Stimulated activated CD8-positive, alpha-beta memory T cell treated with anti-CD3 and anti-CD28 coated beads, Interleukin-7, amount 100 ng/mL, for 1 hour (primary cell): ENCODE results near the gene RAB37.

Experiments used
- DNase-seq, 2 donors: peaks; one replicate each; pipeline ENCODE4 v3.0.0-alpha.2; 2020; ENCODE audit warnings: low read depth in 2 of 2

The RAB37 gene, protein sequence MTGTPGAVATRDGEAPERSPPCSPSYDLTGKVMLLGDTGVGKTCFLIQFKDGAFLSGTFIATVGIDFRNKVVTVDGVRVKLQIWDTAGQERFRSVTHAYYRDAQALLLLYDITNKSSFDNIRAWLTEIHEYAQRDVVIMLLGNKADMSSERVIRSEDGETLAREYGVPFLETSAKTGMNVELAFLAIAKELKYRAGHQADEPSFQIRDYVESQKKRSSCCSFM

DNA sequence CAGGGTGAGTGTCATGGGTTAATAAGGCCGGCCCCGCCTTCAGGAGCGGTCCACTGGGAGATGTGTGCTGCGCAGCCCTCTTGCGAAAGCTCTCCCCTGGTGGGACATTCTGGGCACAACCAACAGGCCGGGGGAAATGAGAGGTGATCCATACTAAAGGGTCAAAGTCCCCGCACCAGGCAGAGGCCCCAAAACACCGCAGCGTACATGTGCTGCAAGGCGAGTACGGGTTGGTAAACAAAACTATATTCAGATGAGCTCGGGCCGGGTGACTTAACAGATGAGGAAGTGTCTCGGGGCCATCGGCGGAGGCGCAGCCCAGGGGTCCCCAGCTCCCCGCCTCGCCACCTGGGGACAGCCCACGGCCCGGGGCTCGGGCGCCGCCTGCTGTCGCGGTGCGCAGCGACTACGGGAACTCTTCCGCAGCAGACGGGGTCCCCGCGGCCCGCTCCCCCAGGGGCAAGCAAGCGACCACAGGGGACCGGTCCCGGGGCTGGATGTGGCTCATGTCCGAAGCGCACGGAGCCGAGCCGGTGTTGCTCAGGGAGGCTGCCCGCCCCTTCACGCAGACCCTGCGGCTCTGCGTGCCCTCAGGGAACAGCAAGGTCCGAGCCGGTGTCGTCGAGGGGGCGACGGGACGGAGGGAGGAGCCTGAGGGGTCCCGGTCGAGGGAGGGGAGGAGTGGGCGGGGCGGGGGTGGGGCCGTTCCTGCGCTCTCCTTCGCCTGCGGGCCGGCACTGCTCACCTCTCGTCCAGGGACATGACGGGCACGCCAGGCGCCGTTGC is at the start of gene RAB37:
Gene RAB37 (plus strand): TSS at position 744 of the 786 bp plus-strand sequence. CDS start 17 bp downstream, at position 761.
- no peak for DNase-seq

DNA sequence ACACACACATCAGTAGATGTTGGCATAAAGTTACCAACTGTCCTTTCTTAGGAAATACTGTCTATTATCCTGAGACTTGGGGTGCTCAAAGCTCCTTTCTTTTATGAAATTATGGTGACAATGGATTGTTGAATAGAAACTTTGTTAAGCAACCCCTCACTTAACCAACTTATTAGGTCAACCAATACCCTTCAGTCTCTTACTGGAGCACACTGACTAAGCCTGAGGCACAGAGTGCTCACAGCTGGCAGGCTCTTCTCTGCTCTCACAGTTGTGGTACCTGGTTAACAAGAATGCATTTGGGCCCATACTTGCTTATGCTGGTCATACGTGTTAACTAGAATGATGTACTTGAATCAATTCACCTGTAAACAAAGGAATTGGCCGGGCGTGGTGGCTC is 49.2 kb upstream of the RAB37 start:
- DNase-seq, result no peak

DNA sequence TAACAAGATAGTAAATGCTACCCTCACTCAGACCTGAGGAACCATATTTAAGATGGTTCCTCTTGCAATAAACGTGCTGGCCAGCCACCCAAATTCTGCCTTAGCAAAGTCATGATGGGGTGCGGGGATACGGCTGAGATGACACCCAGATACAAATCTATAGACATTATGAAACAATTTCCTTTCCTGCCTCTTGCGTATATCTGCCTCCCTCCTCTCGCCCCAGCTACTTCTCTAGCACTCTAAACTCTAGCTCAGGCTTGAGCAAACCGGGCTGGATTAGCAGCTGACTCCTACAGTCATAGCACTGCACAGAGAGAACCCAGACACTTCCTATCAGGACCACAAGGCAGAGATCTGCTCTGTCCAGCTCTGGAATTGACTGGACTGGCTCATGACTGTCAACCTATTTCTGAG is 46.6 kb upstream of the RAB37 start:
- DNase-seq, result no peak

DNA sequence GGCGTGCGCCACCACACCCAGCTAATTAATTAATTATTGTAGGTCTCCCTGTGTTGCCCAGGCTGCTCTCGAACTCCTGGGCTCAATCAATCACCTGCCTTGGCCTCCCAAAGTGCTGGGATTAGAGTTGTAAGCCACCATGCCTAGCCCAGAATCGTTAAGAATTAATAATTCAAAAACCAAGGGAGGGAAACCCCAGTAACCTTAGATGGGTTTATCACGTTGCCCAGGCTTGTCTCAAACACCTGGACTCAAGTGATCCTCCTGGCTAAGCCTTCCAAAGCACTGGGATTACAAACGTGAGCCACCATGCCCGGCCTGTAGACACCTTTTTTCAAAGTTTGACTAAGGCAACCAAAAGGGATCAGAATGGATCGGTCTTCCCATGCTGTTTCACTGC is 45.9 kb upstream of the RAB37 start:
- no peak for DNase-seq

DNA sequence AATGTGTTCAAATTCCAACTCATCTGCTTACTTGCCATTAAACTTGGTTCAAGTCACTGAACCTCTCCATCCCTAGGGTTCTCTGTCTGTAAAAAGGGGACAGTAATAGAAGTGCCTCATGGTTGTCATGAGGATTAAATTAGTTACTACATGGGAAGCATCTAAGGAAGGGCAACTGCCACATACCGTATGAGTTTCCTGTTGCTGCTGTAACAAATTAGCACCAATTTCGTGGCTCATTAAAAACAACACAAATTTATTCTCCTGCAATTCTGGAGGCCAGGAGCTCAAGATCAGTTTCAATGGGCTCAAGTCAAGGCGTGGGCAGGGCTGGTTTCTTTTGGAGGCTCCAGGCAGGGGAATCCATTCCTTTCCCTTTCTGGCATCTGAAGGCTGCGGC is 43.0 kb upstream of the RAB37 start:
- no peak for DNase-seq

DNA sequence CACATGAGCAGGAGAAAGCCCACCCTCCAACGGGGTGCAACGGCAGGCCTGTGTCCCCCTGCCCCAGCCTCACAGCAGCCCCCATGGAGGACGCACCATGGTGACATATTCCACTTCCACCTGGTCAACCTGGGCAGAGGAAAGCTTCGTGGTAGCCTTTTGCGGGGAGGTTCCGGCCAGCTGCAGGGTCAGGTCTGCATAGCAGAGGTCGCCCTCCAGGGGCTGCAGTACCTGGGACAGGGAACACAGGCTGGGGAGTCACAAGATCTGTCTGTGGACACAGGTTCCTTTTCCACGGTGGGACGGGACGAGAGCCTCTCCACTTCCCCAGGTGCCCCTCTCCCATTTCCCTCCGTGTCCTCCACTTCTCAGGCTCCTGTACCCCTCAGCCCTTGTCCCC is 41.4 kb upstream of the RAB37 start:
- no peak for DNase-seq

DNA sequence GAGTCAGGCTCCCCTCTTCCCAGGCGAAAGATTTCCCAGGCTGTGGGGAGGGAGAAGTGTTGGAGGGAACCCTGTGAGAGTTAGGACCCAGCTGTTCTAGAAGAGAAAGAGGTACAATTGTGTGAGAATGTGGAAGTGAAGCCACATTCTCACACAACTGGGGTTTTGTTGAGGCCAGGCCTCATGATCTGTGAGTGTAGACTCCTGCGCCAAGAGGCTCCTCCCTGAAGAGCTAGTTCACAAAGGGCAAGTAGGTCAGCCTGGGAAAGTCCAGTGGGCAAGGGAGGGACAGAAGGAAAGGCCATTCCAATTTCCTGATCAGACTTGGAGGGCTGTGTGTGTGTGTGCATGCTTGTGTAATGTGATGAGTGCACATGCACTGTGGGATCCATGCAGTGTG is 39.5 kb upstream of the RAB37 start:
- no peak for DNase-seq

DNA sequence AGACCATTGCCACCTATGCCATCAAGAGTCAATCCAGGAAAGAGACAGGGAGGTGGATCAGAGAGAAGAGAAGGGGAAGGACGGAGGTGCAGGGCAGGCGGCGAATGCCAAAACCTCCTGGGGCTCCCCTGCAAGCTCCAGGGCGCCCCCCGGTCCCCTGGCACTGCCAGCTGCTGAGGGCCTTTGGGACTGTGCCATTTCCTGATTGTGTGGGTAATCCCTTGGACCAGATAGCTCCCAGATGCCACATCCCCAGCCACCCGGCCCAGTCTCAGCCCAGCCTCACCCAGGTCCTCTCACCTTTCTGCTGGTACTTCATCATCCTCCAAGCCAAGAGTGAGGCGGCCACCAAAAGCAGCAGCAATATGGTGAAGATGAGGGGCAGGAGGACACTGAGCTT is 39.0 kb upstream of the RAB37 start:
- DNase-seq, result no peak

DNA sequence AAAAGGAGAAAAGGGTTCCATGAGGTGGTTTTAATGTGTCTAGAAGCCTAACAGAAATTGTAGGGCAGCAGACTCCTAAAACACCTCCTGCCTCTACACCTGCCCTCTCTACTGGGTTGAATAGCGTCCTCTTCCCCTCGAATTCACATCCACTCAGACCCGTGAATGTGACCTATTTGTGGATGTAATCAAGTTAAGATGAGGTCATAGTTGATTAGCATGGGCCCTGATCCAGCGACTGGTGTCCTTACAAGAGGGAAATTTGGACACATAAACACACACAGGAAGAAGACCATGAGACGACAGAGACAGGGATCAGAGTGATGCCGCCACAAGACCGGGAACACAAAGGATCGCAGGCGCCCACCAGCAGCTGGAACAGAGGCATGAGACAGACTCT is 37.8 kb upstream of the RAB37 start:
- DNase-seq, result no peak

DNA sequence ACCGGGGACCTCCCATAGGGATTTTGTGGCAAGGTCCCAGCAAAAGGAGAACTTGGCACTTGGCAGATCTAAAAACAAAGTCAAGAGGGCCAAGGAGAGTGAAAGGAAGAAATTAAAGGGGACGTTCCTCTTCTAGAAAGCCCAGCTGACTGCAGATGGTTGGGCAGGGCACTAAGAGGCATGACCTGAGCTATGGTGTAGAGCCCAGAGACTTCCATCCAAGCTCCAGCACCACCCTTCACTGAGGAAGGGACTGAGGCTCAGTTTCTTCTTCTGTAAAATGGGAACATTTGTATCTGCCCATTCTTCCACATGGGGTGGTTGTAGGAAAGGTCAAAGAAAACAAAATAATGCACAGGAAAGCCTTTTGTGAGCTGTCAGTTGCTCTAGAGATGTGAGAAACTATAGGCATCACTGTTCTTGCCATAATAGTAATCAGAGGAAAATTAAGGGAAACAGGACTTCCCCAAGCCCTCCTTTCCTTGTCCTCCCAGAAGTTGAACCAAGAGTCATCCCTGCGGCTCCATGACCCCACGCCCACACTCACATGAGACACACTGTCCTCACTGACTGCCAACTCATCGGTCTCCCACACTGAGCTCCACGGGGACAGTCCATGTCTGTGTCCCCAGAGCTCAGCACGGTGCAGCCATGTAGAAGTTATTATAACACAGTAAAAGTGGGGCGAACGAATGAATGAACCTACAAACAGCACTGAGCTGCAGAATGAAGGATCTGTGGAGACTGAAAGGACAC is 34.8 kb upstream of the RAB37 start:
- no peak for DNase-seq

DNA sequence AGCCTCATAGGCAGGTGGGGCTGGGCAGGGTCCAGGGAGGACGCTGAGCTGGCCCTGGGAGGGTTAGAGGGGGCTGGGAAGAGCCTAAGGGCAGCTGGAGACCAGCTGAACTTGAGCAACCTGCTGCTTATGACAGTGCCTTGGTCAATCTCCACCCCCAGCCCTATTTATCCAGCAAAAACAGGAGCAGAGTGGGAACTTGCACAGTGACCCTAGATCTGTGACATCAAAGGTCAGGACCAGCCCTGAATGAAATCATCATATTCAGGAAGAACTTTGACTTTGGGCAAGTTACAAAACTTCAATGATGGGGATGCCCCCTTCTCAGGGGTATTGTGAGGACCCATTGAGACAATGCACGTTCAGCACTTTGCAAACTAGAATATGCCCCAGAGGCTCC is 33.7 kb upstream of the RAB37 start:
- no peak for DNase-seq

DNA sequence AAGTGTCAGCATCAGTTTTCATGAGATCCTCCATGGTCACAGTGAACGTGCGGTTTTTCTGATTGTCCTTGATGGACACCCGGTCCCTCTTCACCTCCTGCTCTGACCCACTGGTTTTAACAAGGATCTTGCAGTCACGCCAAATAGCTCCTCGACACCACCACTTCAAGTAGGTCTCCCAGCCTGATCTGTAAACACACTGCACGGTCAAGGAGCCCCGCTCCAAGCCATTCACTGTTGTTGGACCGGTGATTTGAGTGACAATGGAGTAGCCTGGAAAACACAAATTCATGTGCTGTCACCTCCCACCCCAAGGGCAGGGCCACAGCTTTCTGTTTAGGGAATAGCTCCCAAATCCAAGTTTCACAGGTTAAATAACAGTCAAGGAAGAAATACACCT is 32.5 kb upstream of the RAB37 start:
- DNase-seq, result no peak

DNA sequence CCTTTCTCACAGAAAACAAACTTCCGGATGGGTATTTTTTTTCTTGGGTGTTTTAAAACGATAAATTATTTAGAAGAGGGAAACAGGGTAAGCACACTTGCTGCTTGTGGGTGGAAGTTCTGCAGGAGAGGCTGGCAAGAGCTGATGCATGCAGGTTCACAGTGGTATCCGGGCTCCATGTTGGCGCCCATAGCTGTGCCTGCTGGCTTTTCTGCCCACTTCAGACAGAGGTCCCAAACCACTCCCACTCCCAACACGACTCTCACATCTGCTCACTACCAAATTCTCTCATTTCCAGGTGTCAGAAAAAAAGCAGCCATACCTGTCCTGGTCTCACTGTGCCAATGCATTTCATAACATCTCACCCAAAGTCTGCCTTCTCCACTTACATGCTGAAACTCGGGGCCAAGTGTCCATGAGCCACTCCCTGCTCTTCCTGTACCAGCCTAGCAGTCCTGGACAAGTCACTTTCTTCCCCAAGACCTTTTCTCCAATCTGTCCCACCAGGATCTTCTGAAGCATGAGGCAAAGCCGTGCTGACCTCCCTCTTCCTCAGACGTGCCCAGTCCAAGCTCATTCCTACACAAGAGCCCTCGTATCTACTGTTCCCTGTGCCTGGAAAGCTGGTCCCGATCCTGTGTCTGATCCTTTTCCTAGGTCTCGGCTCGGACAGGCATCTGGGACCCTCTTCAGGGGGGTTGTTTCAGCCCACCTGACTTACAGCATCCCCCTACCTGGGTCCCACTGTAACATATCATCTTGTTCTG is 25.8 kb upstream of the RAB37 start:
- DNase-seq, result no peak

DNA sequence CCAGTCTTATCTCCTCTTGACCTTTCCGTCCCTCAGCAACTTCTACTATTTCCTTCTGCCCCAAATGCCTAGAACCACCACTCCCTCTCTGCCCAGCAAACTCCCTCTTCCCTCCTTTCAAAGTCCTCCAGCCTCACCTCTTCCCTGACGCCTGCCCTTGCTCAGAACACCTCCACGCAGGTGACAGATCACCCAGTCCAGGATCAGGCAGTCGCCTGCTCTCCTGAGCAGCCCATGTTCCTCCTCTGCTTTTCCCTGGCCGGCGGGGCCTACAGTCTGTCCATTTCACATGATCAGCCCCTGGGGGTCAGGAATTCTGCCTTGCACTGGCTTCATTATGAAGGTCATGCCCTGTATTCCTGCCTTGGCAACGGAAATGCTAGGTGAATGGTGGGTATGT is 24.8 kb upstream of the RAB37 start:
- no peak for DNase-seq

DNA sequence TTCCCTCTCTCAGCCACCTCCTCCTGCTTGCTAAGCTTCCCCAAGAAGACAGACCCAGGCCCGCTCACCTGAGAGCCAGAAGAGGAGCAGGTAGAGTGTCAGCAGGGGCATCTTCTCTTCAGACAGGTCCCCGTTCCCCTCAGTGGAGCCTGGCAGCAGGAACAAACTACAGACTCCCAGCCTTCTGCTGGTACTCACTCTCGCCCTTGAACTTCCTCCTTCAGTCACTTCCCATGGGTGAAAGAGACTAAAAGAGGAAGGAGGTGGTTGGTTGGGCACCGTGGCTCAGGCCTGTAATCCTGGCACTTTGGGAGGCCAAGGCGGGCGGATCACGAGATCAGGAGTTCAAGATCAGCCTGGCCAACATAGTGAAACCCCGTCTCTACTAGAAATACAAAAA is 24.3 kb upstream of the RAB37 start, which contains the start of gene CD300LF:
Gene CD300LF (minus strand): TSS at position 168 of the 400 bp plus-strand sequence. CDS start 57 bp downstream, at position 111.
- DNase-seq, result no peak

DNA sequence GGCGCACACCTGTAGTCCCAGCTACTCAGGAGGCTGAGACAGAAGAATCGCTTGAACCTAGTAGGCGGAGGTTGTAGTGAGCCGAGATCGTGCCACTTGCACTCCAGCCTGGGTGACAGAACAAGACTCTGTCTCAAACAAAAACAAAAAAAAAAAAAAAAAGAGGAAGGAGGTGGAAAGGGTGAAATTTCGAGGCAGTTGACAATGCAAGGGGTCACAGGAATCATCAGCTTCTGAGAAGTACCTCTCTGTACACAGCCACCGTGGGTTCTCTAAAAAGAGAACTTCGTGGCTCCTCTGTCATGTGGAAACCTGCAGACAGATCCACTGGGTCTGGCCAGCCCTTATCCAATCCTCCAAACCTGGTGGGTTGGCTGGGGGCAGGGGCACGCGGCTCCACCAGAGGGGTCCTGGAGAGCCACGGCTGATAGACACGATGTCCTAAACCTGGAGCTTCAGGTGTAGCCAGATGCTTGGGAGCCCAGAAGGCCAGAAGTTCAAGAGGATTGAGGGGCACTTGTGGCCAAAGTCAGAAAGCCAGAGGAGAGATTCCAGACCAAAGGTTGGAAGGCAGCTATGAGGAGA is 23.8 kb upstream of the RAB37 start:
- no peak for DNase-seq

DNA sequence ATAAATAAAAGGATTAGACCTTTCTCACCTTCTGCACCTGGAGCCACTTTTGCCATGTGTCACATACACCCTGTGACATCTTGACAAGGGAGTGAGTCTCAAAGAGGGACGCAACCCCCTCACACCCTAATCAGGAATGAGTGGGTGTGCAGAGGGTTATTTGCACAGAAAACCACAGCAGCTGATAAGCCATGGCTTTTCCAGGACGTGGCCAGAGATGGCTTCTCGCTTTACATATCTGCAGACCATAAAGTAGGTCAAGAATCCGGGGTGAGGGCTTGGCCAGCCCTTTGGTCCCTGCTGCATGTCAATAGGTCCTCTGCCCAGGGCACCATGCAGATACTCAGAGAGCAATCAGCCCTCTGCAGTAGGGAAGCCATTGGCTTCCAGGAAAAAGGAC is 21.9 kb upstream of the RAB37 start:
- no peak for DNase-seq

DNA sequence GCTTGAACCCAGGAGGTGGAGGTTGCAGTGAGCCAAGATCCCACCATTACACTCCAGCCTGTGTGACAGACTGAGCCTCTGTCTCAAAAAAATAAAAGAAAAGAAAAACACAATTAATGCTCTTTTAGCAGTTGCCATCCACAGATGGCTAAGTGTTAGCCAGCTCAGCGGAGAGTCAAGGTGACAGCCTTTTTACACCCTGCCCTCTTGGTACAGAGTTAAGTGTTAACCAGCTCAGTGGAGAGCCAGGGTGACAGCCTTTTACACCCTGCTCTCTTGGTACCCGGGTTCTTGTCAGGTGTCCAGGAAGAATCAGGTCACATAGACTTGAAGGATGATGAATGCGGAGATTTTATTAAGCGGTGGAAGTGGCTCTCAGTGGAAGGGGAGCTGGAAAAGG is 16.6 kb upstream of the RAB37 start:
- DNase-seq, result no peak

DNA sequence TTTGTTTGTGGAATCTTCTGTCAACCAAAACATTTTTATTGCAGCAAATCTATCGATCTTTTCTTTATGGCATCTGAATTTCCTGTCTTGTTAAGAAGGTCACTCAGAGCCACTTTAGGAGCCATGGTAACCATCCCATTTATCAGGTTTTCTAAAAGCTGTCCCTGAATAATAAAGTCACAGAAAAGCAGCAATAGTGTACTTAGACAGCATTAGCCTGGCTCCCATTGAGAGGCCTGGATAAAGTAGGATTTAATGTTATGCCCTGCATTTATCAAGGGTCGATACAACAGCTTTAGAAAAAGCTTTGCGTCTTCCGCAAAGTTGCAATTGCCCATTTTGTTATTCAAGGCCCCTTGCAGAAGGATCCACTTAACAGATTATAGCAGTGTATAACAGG is 14.3 kb upstream of the RAB37 start:
- DNase-seq, result no peak

DNA sequence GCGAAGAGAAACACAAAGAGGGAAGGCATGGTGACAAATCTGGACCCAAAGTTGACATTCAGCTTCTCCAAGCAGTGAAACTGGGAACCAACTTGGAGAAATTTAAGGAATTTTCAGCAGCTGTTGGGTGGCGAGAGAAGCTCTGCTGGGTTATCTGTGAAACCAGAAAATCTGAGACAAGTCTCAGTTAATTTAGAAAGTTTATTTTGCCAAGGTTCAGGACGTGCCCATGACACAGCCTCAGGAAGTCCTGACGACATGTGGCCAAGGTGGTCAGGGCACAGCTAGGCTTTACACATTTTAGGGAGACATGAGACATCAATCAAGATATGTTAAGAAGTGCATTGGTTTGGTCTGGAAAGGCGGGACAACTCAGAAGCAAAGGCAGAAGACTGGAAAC is 13.2 kb upstream of the RAB37 start:
- DNase-seq, result no peak

DNA sequence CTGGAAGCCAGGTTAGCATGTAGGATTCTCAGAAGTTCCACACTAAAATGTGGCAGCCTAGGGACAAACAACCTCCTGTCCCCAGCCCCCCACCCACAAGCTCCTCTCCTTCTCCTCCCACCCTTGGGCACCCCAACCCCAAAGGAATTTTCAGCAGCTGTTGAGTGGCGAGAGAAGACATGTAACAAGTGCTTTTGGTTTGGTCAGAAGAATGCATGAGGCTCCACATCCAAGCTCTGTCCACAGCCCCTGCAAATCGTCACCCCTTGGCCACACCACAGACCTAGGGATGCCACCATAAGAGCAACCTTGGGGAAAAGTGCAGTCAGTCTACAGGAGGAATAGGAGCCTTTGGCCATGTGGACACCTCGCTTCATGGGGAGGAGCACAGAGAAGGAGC is 11.9 kb upstream of the RAB37 start:
- DNase-seq, result no peak
